DMS 273 treated with DMSO at 0.1 percent for 48 hours (cell line): Measurements from ENCODE around the gene TEKT3.

Experiments
- DNase-seq: peaks from one replicate; lab custom pipeline; 2025; lab: John Stamatoyannopoulos, UW

The TEKT3 gene

DNA sequence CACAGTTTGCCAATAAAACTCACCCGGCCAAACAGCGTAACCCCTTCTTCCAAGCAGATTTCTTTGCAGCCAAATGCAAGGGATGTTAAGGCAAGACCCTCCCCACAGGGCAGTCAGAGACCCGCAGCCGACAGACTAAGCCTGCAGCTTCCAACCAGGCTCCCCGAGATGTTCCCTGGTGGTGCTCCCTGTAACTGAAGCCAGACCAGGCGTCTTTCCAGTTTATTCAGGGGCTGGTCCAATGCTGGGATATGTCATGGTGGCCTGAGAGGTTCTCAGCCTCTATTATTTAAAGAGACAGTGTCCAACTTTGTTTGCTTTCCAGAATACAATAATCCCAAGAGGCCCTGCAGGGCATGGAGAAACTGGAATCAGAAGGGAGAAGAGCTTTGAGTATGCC, 76.3 kb downstream of the TEKT3 start, which contains the start of gene PMP22:
Gene PMP22 (minus strand): TSS at position 196 of the 400 bp plus-strand sequence. CDS start 4,599 bp downstream, outside the sequence.
- no peak for DNase-seq

DNA sequence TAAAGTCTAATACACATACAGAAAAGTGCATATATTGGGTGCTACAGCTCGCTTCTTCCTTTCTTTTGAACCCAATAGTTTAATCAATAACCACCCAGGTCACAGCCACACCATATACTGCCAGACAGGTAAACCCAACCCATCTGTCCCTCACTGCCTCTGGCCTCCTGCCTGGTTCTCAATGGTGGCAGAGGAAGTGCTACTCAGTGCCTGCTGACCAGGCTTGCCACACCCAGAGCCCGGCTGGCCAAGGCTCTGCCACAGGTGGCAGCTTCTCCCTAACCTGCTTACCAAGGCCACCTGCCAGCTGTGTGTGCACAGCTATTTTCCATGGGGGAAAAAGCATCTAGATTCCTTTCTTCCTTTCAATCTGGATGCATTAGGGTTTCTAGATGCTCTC, 76.9 kb downstream of the TEKT3 start:
- no peak for DNase-seq

DNA sequence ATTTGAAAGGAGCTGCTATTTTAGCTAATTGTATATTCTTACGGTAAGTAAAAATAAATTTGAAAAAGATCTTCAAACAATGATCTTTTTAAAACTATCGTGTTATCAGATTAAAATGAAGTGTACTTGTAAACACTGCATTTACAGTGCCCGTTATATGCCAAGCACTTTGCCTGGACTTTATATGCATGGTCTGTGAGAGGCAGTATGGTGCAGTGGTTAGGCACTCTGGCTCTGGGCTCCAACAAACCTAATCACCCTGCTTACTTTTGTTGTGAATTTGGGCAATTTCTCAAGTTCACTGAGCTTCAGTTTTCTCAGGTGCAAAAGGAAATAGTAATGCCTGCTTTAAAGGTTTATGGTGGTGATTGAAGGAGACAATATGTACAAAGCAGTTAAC, 77.7 kb downstream of the TEKT3 start:
- no peak for DNase-seq

DNA sequence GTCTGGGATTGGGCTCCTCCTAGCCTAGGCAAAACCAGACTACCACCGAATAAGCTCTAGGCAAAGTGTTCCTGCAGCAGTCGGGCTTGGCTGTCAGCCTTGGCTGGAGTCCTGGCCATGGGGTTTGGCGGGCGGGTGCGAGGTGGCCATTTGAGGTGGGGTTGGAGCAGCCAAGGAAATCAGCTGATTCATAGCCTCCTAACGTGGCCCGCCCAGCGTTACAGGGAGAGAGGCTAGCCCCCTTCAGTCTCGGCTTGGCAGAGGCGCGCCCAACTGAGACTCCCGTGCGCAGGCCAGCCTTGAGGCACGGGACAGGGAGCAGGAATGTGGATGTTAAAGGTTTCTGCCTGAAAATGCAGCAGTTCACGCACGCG, 78.2 kb downstream of the TEKT3 start:
- no peak for DNase-seq

DNA sequence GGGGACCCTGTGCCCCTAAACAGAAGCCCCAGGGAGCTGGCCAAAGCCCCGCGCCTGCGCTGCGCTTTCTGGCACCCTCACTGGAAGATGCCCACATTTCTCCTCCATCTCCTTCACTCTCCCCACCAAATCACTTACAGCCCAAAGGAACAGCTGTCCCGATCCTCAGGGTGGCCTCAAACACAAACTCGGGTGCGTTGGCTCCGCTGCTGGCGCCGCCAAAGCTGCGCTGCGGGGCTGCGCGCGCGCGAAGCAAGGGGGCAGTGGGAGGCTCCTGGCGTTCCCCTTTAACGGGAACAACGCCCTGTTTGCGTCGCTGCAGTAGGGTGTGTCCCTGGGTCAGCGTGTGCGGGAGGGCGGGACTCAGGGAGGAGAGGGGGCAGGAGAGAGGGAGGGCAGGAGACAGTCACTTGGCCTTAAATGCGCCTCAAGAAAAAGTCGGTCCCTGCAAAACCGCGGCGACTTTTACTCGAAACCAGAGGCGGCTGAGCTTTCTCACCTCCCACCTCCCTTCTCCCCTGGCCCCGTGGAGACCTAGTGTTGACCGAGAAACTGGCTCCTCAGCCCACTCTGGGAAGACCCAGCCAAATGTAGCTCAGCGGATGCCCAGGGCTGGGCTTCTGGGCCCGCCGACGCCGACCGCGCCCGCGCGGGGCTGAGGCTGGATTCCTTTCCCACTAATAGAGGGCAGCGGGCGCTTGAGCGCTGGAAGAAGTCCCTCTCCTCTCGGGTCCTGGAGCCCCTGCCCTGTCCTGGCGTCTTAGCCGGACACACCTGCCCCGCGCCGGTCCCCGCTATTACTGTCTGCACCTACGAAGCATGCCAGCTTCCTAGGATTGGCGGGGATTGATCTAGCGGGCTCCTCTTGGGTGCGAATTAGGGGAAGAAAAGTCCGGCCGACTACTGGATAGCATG, 78.8 kb downstream of the TEKT3 start:
- no peak for DNase-seq

DNA sequence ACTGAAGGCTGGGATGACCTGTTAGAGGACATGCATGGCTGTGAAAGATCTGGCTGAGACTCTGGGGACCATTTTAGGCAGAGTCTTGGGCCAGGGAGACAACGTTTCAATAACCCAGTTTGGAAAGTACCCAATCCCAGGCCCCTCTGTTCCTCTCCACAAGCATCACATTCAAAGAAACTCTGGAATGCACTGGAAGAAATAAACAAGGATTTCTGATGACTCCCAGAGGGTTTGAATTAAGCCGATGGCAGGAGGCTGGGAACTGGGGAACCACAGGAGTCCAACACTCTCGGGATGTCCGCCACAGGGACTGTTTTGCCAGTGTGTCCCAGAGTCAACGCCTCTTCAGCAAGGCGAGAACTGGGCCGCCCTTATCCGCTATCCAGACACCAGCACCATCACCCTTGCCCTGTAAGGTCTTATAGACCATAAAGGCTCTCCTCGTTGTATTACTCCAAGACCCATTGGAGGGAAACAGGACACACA, 79.6 kb downstream of the TEKT3 start:
- no peak for DNase-seq

DNA sequence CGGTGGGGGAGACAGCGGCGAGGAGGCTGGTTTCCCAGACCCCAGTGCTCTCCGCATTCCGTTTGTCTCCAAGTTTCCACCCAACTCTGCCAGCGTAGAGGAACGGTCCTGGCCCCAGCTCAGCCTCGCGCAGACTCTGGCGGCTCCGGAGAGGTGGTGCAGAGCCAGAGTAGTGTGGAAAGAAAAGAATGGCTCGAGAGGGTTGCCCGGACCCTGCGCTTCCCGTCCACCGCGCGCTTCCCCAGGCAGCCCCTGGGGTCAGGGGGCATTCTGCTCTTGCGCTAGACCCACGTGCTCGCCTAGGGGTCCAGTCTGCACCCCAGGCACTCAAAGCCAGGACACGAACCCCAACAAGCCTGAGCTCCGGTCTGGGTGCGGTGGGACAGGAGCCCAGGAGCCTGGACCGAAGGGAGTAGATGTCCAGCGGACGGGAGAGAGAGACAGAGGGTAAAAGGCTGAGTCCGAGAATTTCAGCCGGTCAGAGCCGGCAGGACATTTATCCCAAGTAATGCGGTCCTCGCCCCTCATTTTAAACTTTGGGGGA, 80.1 kb downstream of the TEKT3 start:
- no peak for DNase-seq

DNA sequence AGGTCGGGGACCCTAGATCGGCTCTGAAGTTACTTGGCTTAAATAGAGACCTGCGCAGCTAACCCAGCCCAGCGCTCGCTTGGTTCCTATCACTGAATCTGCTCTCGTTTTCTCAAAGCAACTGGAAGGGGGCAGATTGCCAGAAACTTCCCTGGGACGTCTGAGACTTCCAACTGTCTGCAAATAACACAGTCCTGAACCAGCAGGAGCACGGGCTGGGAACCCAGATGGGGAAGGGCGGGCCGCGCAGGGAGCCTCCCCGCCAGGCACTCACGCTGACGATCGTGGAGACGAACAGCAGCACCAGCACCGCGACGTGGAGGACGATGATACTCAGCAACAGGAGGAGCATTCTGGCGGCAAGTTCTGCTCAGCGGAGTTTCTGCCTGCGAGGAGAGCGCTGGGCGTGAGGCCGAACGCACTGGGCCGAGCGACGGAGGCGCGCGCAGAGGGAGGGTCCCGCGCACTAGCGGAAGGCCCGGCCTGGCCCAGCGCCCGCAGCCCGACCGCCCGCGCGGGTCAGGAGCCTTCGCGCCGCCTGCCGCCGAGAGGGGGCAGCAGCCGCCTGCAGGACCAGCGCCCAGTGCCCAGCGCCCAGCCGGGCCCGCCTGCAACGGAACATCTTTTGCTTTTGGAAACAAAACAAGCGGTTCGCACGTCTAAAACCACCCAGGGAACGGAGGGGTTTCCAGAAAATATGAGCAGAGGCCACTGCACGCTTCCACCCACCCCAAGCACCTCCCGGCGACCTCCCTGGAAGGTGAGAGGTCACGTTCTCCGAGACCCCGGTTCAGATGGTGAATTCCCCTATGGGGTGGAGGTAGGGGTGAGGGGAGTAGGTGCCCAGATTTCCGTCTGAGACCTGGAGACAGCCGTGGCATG, 80.8 kb downstream of the TEKT3 start:
- DNase-seq, result peak; percentile 75

DNA sequence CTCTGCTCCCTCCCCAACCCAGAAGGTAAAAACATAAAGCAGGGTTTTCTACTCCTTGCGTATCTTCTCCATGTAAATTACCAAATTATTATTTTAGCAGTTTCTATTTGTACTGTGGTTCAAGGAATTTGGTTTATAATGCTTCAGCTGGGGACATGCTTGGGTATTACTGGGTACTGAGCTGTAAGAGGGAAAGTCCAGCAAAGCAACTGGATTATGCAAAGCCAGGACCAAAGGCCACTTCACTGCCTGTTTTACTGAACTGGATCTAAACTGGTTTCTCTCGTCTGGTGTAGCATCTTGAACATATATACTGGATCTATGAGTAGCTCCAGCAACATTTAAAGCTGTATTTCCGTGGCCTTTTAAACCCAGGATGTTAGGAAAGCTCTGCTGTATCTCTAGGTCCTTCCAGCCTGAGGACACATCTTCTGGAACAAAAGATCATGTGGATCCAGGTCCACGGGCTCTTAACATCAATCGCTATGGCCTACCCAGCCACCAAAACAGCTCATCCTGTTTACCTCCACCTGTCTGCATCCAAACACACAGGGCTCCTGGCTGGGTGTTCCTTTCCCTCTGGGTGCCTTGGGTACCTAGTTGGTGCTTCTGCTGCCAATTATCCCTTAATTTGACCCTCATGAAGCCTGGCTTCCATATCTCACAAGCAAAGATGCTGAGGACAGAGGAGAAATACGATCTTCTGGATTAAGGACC, 83.4 kb downstream of the TEKT3 start:
- no peak for DNase-seq

DNA sequence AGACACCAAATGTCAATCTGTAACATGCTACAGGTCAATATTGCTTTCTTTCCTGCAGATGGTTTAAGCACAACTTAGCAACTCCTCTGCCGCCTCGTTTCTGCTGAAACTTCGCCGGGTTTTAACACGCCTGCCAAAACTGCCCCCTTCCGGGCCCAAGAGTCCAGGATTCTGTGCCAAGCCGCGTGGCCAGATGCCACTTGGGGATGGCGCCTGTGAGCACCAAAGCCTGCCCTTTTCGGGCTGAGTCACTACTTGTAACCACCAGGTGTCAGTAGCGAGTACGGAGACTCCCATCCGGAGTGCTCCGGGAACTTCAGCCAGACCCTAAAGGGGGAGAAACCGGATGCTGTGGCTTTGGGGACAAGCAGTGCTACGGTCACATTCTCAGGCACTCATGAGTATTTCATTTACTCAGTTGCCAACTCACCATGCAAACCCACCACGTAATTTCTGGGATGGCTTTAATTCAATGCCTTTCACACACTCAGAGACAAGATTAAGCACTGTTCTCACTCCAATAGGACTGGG, 84.1 kb downstream of the TEKT3 start:
- peak; percentile 69 for DNase-seq

DNA sequence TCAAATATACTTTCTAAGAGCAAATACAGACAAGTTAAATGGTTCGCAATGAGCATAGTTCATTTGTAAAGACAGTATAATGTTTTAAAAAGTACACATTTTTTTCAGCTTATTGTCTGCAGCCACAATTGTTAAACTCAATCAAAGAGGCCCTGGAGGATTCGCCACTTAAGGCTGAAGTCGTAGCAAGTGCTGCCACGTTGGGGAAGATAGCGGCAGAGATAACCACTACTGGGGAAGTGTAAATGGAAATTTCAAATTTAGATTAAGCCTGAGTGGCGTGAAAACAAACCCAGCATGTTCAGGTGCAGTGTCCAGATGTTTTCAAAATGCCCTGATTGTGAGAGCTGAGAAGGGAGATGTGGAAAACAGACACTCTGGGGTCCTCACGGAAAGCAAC, 84.7 kb downstream of the TEKT3 start:
- no peak for DNase-seq

DNA sequence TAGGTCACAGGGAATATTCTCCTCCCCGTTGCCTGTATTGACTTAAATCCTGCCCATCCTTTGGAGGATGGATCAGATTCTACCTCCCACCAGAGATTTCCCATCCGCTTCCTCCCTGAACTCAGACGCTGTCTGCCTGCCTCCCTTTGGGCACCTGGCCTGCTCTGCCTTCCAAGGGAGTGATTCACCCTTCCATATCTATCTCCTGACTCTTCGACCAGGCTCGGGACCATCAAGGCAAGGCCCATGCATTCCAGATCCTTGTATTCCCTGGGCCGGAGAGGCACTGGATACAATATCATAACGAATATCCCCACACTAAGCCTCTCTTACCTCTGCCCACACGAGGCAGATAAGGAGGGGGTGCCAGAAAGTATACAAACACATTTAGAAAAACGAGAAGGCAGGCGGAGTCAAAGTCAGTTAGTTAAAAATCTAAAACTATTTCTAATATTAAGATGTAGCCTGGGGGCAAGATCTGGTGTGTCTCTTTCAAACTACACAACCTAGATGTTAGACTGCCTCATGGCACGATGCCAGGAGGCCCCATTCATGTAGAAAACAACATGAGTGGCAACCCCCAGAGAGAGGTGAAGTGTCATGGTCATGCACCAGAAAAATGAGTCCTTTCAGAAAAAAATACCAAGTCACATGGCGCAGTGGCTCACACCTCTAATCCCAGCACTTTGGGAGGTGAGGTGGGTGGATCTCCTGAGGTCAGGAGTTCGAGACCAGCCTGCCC, 85.5 kb downstream of the TEKT3 start:
- no peak for DNase-seq
